ENCODE measurements around the gene TAF1.
"Not testable (repeated sequence)": the region's sequence is repeated elsewhere in the genome, so short reads cannot be mapped to it uniquely, and the experiment has no call there.

TAF1 gene

GRCh38 chrX:71439896-71440295, 73.7 kb downstream of the TAF1 start:
- DNase-seq = no peak

GRCh38 chrX:71440401-71440800, 74.2 kb downstream of the TAF1 start:
- DNase-seq = no peak

GRCh38 chrX:71441809-71442208, 75.7 kb downstream of the TAF1 start:
- DNase-seq = not testable (repeated sequence)

GRCh38 chrX:71450433-71451106, 84.4 kb downstream of the TAF1 start:
- no peak for DNase-seq

GRCh38 chrX:71451518-71451917, 85.4 kb downstream of the TAF1 start:
- not testable (repeated sequence) for DNase-seq

- DNase-seq = no peak
These were observed 86.9 kb downstream of the TAF1 start for GRCh38 chrX:71453056-71453455.

GRCh38 chrX:71454222-71454621, 88.1 kb downstream of the TAF1 start:
- DNase-seq = no peak

- DNase-seq = no peak
These were observed 92.7 kb downstream of the TAF1 start for GRCh38 chrX:71458866-71459265.

GRCh38 chrX:71464968-71465367, 98.8 kb downstream of the TAF1 start:
- no peak for DNase-seq

GRCh38 chrX:71466979-71467523, 100.9 kb downstream of the TAF1 start:
- no peak for DNase-seq

- peak; percentile 42 for DNase-seq
These were observed 109.8 kb downstream of the TAF1 start for GRCh38 chrX:71475785-71476540.

- peak; percentile 2 for DNase-seq
These were observed 116.2 kb downstream of the TAF1 start for GRCh38 chrX:71482228-71482958.

- DNase-seq = no peak
These were observed 121.7 kb downstream of the TAF1 start for GRCh38 chrX:71487814-71488213.

GRCh38 chrX:71489540-71489939, 123.4 kb downstream of the TAF1 start:
- peak; percentile 6 for DNase-seq

- peak; percentile 38 for DNase-seq
These were observed 126.3 kb downstream of the TAF1 start for GRCh38 chrX:71492231-71493065.

- peak; percentile 1 for DNase-seq
These were observed 127.0 kb downstream of the TAF1 start for GRCh38 chrX:71493111-71493613.

GRCh38 chrX:71495979-71496378, 129.8 kb downstream of the TAF1 start:
- not testable (repeated sequence) for DNase-seq

GRCh38 chrX:71496476-71496875, 130.3 kb downstream of the TAF1 start:
- no peak for DNase-seq

- DNase-seq = not testable (repeated sequence)
These were observed 135.9 kb downstream of the TAF1 start for GRCh38 chrX:71502080-71502479.

GRCh38 chrX:71504346-71504745, 138.2 kb downstream of the TAF1 start:
- no peak for DNase-seq

- no peak for DNase-seq
These were observed 143.1 kb downstream of the TAF1 start for GRCh38 chrX:71509289-71509688.

- no peak for DNase-seq
These were observed 144.0 kb downstream of the TAF1 start for GRCh38 chrX:71510161-71510560.

All from fibroblast of skin of right biceps (primary cell).